Spleen (tissue), 11 donors: ENCODE results near the gene IL22. TPM values are rescaled to one million over a fixed set of nuclear protein-coding genes. Genes with fewer than 3 reads are reported as not detected.

Experiments used
- DNase-seq: peaks from one replicate; pipeline ENCODE4 v3.0.0-alpha.2; 2020
- H3K27ac ChIP-seq, 8 donors: fragments of 200-600 bp; sonication (generic) in 7 of 8; 1 replicate in 4 of 8; 2 replicates in 4 of 8; pipeline versions ENCODE4 v1.5.0 to v1.8.0; 2016 to 2021; ENCODE audit warnings: inconsistent platforms in 4 of 8, mild to moderate bottlenecking in 4 of 8, moderate library complexity in 1 of 8
- H3K27me3 ChIP-seq, 7 donors: fragments of 200-600 bp; sonication (generic) in 6 of 7; replicated peaks in 1 of 7; 1 replicate in 4 of 7; 2 replicates in 3 of 7; pipeline versions ENCODE4 v1.5.0 to v1.8.0; 2016 to 2021; ENCODE audit warnings: inconsistent platforms in 3 of 7, mild to moderate bottlenecking in 1 of 7
- H3K36me3 ChIP-seq, 6 donors: fragments of 200-600 bp; sonication (generic) in 5 of 6; 1 replicate in 4 of 6; 2 replicates in 2 of 6; pipeline versions ENCODE4 v1.5.0 to v1.8.0; 2016 to 2021; ENCODE audit warnings: inconsistent platforms in 2 of 6
- H3K4me1 ChIP-seq, 6 donors: fragments of 200-600 bp; sonication (generic) in 5 of 6; 1 replicate in 3 of 6; 2 replicates in 3 of 6; pipeline versions ENCODE4 v1.5.0 to v1.8.0; 2016 to 2021; ENCODE audit warnings: inconsistent platforms in 3 of 6
- H3K4me3 ChIP-seq, 8 donors: fragments of 200-600 bp; sonication (generic) in 7 of 8; 1 replicate in 4 of 8; 2 replicates in 4 of 8; pipeline versions ENCODE4 v1.5.0 to v1.8.0; 2016 to 2021; ENCODE audit warnings: inconsistent platforms in 4 of 8, mild to moderate bottlenecking in 4 of 8, moderate library complexity in 2 of 8
- H3K9me3 ChIP-seq, 8 donors: fragments of 200-600 bp; sonication (generic) in 7 of 8; 1 replicate in 4 of 8; 2 replicates in 4 of 8; pipeline versions ENCODE4 v1.5.0 to v1.8.0; 2016 to 2021; ENCODE audit warnings: inconsistent platforms in 4 of 8
- CTCF ChIP-seq, 11 experiments: fragments of 200-600 bp in 7 of 11; fragments of 450-650 bp in 4 of 11; sonication (generic) in 4 of 11; IDR thresholded peaks in 8 of 11; conservative IDR thresholded peaks in 3 of 11; 1 replicate in 7 of 11; 2 replicates in 4 of 11; pipeline versions ENCODE4 v1.4.0 to v1.8.0; 2016 to 2021; ENCODE audit warnings: antibody characterized with exemption in 11 of 11, inconsistent platforms in 4 of 11, mild to moderate bottlenecking in 1 of 11
- POLR2A ChIP-seq, 3 donors: fragments of 450-650 bp; IDR thresholded peaks; one replicate each; pipeline ENCODE4 v1.5.1; 2017; ENCODE audit warnings: antibody characterized with exemption in 3 of 3, mild to moderate bottlenecking in 1 of 3
- POLR2AphosphoS5 ChIP-seq, 3 donors: sonication (generic); formaldehyde crosslinking; IDR thresholded peaks; one replicate each; pipeline ENCODE4 v1.5.1; 2017; ENCODE audit warnings: antibody characterized with exemption in 3 of 3
- WGBS, 5 donors: extraction: QIAGEN DNeasy Blood & Tissue Kit in 3 of 5; methylation state at CpG; one replicate each; pipeline versions ENCODE4 v1.1.5 to v1.1.7; 2013 to 2018; 5-methylcytosine and 5-hydroxymethylcytosine counted together
- intact Hi-C: fragments of 100-400 bp; cut with DNase I; formaldehyde crosslinking; loops from one replicate; pipeline ENCODE4 v1.15.0; 2023; ENCODE audit warnings: low total_unique reads
- polyA plus RNA-seq, 3 donors: library from polyadenylated mRNA; stranded (reverse); fragments of 200-250 nt; gene quantifications; one replicate each; pipeline ENCODE4 v1.2.1, GENCODE V29; 2013
- total RNA-seq, 7 donors: library from RNA; depleted of rRNA in 3 of 7; stranded (reverse); fragments of >200 nt in 3 of 7; fragmentation: NEBNext Ultra II Directional in 4 of 7; extraction: Animal tissue kit (Norgen Biotek cat#: 25700) in 4 of 7; gene quantifications; one replicate each; pipeline versions ENCODE4 v1.1.0 to v1.2.1, GENCODE V29; 2016 to 2021
- donor health status: healthy with polysubstance abuse.
- donor health status: DM: no; HTN: no; CAD: no; lungs with moderate emphysema.
- donor health status: DM: no; HTN: no; CAD: no.
- donor health status: Bipolar disorder and iron deficiency.
- donor health status: healthy.
- donor health status: DM: no; HTN: no; CAD: no.
- donor health status: DM: yes; HTN: yes; CAD: no.

Gene IL22
- total and polyA plus RNA-seq, 10 donors: not detected

GRCh38 chr12:68250454-68250853, 3.0 kb downstream of the IL22 start:
- intact Hi-C loops: no loop called here
- WGBS, 5 donors: 83 to 89% (median 85%) methylated on average over 3 of the region's 3 CpGs

GRCh38 chr12:68247785-68248184, 5.6 kb downstream of the IL22 start:
- no peak for TF ChIP-seq POLR2AphosphoS5 (IDR thresholded peaks at IDR 0.05)
- no peak for TF ChIP-seq CTCF (IDR thresholded peaks at IDR 0.05 in 8 of 11, conservative IDR thresholded peaks at IDR 0.05 in 3 of 11)
- TF ChIP-seq POLR2A (IDR thresholded peaks at IDR 0.05): no peak
- H3K27me3 ChIP-seq: no peaks in the 10 kb centered on the region
- no peak overlapping the region for H3K4me3 ChIP-seq
- no peaks in the 10 kb centered on the region for H3K36me3 ChIP-seq
- no peak overlapping the region for H3K27ac ChIP-seq
- H3K4me1 ChIP-seq: no peaks in the 10 kb centered on the region
- intact Hi-C loops: no loop called here
- no peaks in the 10 kb centered on the region for H3K9me3 ChIP-seq
- DNase-seq: no peak

More at GRCh38 chr12:68250454-68250853, 3.0 kb downstream of the IL22 start:
- Histone ChIP-seq H3K4me3 (no peak overlapping the region), H3K36me3 (no peaks in the 10 kb centered on the region), H3K27ac (no peak overlapping the region), H3K9me3 (no peaks in the 10 kb centered on the region), H3K4me1 (no peaks in the 10 kb centered on the region), H3K27me3 (no peaks in the 10 kb centered on the region)
- DNase-seq: no peak
- TF ChIP-seq POLR2A (IDR thresholded peaks at IDR 0.05): no peak
- no peak for TF ChIP-seq POLR2AphosphoS5 (IDR thresholded peaks at IDR 0.05)
- no peak for TF ChIP-seq CTCF (IDR thresholded peaks at IDR 0.05 in 8 of 11, conservative IDR thresholded peaks at IDR 0.05 in 3 of 11)

GRCh38 chr12:68246350-68246749, 7.1 kb downstream of the IL22 start:
- TF ChIP-seq CTCF (IDR thresholded peaks at IDR 0.05 in 8 of 11, conservative IDR thresholded peaks at IDR 0.05 in 3 of 11) (no peak), POLR2A (IDR thresholded peaks at IDR 0.05) (no peak), POLR2AphosphoS5 (IDR thresholded peaks at IDR 0.05) (no peak)
- intact Hi-C loops: no loop called here
- no peak for DNase-seq
- H3K9me3 ChIP-seq: no peaks in the 10 kb centered on the region
- H3K27ac ChIP-seq: no peak overlapping the region
- 89 to 97% (median 94%) methylated on average over 6 of the region's 6 CpGs for WGBS, 5 donors
- no peak overlapping the region for H3K4me3 ChIP-seq
- no peaks in the 10 kb centered on the region for H3K27me3 ChIP-seq
- no peaks in the 10 kb centered on the region for H3K36me3 ChIP-seq
- H3K4me1 ChIP-seq: peaks cover 0 to 5% (median 3%) of the 10 kb centered on the region in 6 donors

- TF ChIP-seq CTCF (IDR thresholded peaks at IDR 0.05 in 8 of 11, conservative IDR thresholded peaks at IDR 0.05 in 3 of 11) (no peak), POLR2AphosphoS5 (IDR thresholded peaks at IDR 0.05) (no peak), POLR2A (IDR thresholded peaks at IDR 0.05) (no peak)
- Histone ChIP-seq H3K27ac (no peak overlapping the region), H3K36me3 (no peaks in the 10 kb centered on the region), H3K4me3 (no peak overlapping the region), H3K27me3 (no peaks in the 10 kb centered on the region), H3K4me1 (peaks cover 0 to 13% (median 12%) of the 10 kb centered on the region in 6 donors), H3K9me3 (no peaks in the 10 kb centered on the region)
- WGBS, 5 donors: 65 to 73% (median 69%) methylated on average over 6 of the region's 6 CpGs
- no peak for DNase-seq
- intact Hi-C loops: no loop called here
Measured at GRCh38 chr12:68245180-68246021, 8.0 kb downstream of the IL22 start.
